ENCODE results near the gene LRMDA. TPM values are rescaled to one million over a fixed set of nuclear protein-coding genes. Genes with fewer than 3 reads are reported as not detected.

Gene LRMDA
- total RNA-seq, 1 experiment from 2014 or later = 4.8 TPM

DNA sequence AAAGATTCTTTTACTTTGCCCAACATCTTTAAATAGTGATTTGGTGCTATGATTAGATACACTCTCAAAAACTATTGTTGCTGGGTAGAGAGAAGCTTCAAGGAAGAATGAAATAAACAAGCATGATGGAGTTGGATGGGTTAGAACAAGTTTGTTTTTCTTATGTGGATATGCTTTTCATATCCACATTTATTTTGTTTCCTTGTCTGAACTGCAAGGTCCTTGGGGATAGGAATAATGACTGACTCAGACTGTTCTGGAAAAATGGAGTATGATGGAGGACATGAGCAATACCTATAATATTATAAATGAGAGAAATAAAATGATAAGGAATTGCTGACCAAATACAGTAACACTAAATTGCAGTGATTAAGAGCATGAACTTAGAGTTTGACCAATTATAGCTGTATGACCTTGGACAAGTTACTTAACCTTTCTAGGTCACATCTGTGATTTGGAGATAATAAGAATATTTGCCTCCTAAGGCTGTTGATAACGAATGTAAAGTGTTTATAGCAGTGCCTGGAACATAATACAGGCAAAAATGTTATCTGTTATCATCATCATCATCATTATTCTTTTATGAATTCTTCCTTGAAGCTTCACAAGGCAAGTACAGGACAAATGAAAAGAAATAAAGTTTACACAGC, 847.5 kb downstream of the LRMDA start:
- CTCF ChIA-PET = no interaction called here
- Histone ChIP-seq H3K27ac (ENCODE audit: low read depth, low read length) (no peak overlapping the region), H3K27me3 (ENCODE audit: insufficient read depth, low read length) (no peaks in the 10 kb centered on the region; the same call in 1 of the 2 replicates), H3K9me3 (ENCODE audit: control insufficient read depth in 1 of 2, insufficient read depth in 1 of 2, low read depth in 1 of 2, low read length in 2 of 2) (no peaks in the 10 kb centered on the region; a peak in 1 of 4 replicates), H3K4me1 (ENCODE audit: control insufficient read depth in 1 of 2, insufficient read depth in 2 of 2, low read length in 2 of 2) (no peaks in the 10 kb centered on the region), H4K20me1 (ENCODE audit: insufficient read depth) (no peaks in the 10 kb centered on the region), H3K9me2 (ENCODE audit: insufficient read depth) (no peaks in the 10 kb centered on the region), H2AFZ (ENCODE audit: low read depth, low read length, poor library complexity, severe bottlenecking) (no peak overlapping the region), H3K4me2 (ENCODE audit: low read length) (no peak overlapping the region), H3K4me3 (replicated peaks in 1 of 2; ENCODE audit: low read depth in 1 of 2, low read length in 2 of 2) (no peak overlapping the region), H3K9ac (ENCODE audit: low read length) (no peak overlapping the region), H3K36me3 (ENCODE audit: control insufficient read depth in 1 of 2, insufficient read depth in 2 of 2, low read length in 2 of 2) (no peaks in the 10 kb centered on the region), H3K79me2 (ENCODE audit: insufficient read depth, low read length) (no peaks in the 10 kb centered on the region)
- DNase-seq (ENCODE audit: low read depth, low spot score) (no peak), ATAC-seq (no peak)
- RAD21 ChIA-PET (ENCODE audit: low non-redundant PET in 1 of 2, low total read pairs in 2 of 2, uncharacterized antibody in 2 of 2, unreplicated experiment in 2 of 2) = no interaction called here
- POLR2A ChIA-PET = no interaction called here
- TF ChIP-seq ELF1 (IDR thresholded peaks at IDR 0.05; ENCODE audit: borderline replicate concordance, low read depth) = no peak
- TF ChIP-seq POLR2A (IDR thresholded peaks at IDR 0.05; ENCODE audit: borderline replicate concordance, extremely low read depth, insufficient read depth, insufficient read length) = no peak
- no peak for TF ChIP-seq EZH2 (IDR thresholded peaks at IDR 0.05)
- intact Hi-C loops (cut with micrococcal nuclease) = no loop called here
- BruUV-seq (replicated peaks) = no TSS peak

DNA sequence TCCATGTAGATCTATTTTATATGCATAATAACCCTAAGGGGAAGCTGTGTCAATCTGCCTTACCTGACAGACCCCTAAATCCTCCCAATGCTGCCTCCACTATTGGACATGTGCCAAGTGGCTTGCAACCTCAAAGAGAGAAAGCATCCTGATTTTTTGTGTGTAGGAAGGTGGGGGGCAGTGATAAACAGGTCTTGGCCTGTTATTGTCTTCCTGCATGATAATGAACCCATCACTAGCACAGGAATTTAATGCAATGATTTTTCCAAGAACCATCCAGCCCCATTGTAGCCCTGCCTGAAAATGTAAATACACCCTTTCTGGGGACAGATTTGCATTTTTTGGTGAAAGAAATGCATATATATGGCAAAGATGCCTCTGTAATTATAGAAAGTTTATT, 850.2 kb downstream of the LRMDA start:
- Histone ChIP-seq H3K4me3 (replicated peaks in 1 of 2; ENCODE audit: low read depth in 1 of 2, low read length in 2 of 2) (no peak overlapping the region), H3K9ac (ENCODE audit: low read length) (no peak overlapping the region), H4K20me1 (ENCODE audit: insufficient read depth) (no peaks in the 10 kb centered on the region), H3K79me2 (ENCODE audit: insufficient read depth, low read length) (no peaks in the 10 kb centered on the region), H2AFZ (ENCODE audit: low read depth, low read length, poor library complexity, severe bottlenecking) (no peak overlapping the region), H3K36me3 (ENCODE audit: control insufficient read depth in 1 of 2, insufficient read depth in 2 of 2, low read length in 2 of 2) (no peaks in the 10 kb centered on the region), H3K27ac (ENCODE audit: low read depth, low read length) (no peak overlapping the region), H3K9me3 (ENCODE audit: control insufficient read depth in 1 of 2, insufficient read depth in 1 of 2, low read depth in 1 of 2, low read length in 2 of 2) (no peaks in the 10 kb centered on the region; a peak in 1 of 4 replicates), H3K4me1 (ENCODE audit: control insufficient read depth in 1 of 2, insufficient read depth in 2 of 2, low read length in 2 of 2) (no peaks in the 10 kb centered on the region), H3K27me3 (ENCODE audit: insufficient read depth, low read length) (no peaks in the 10 kb centered on the region; the same call in 1 of the 2 replicates), H3K9me2 (ENCODE audit: insufficient read depth) (no peaks in the 10 kb centered on the region), H3K4me2 (ENCODE audit: low read length) (no peak overlapping the region)
- ChIA-PET POLR2A (no interaction called here), CTCF (no interaction called here), RAD21 (ENCODE audit: low non-redundant PET in 1 of 2, low total read pairs in 2 of 2, uncharacterized antibody in 2 of 2, unreplicated experiment in 2 of 2) (no interaction called here)
- intact Hi-C loops (cut with micrococcal nuclease) = no loop called here
- DNase-seq (ENCODE audit: low read depth, low spot score) = no peak
- no TSS peak for BruUV-seq (replicated peaks)
- ATAC-seq = no peak
- TF ChIP-seq EZH2phosphoT487 (IDR thresholded peaks at IDR 0.05; ENCODE audit: borderline replicate concordance) (no peak), EZH2 (IDR thresholded peaks at IDR 0.05) (no peak), JUND (IDR thresholded peaks at IDR 0.05) (no peak), EGR1 (IDR thresholded peaks at IDR 0.05; ENCODE audit: low read depth) (no peak), CBX3 (IDR thresholded peaks at IDR 0.05; ENCODE audit: low read depth) (no peak), POLR2A (IDR thresholded peaks at IDR 0.05; ENCODE audit: borderline replicate concordance, extremely low read depth, insufficient read depth, insufficient read length) (no peak), ZFX (IDR thresholded peaks at IDR 0.05) (no peak), SRF (IDR thresholded peaks at IDR 0.05; ENCODE audit: low read depth) (no peak), RAD21 (IDR thresholded peaks at IDR 0.05; ENCODE audit: low read depth) (no peak), FOSL1 (IDR thresholded peaks at IDR 0.05; ENCODE audit: low read depth) (no peak), ELF1 (IDR thresholded peaks at IDR 0.05; ENCODE audit: borderline replicate concordance, low read depth) (no peak)
- TF ChIP-seq, protein P1, sequence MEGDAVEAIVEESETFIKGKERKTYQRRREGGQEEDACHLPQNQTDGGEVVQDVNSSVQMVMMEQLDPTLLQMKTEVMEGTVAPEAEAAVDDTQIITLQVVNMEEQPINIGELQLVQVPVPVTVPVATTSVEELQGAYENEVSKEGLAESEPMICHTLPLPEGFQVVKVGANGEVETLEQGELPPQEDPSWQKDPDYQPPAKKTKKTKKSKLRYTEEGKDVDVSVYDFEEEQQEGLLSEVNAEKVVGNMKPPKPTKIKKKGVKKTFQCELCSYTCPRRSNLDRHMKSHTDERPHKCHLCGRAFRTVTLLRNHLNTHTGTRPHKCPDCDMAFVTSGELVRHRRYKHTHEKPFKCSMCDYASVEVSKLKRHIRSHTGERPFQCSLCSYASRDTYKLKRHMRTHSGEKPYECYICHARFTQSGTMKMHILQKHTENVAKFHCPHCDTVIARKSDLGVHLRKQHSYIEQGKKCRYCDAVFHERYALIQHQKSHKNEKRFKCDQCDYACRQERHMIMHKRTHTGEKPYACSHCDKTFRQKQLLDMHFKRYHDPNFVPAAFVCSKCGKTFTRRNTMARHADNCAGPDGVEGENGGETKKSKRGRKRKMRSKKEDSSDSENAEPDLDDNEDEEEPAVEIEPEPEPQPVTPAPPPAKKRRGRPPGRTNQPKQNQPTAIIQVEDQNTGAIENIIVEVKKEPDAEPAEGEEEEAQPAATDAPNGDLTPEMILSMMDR (IDR thresholded peaks at IDR 0.05 in 2 of 3, conservative IDR thresholded peaks at IDR 0.05 in 1 of 3; ENCODE audit: borderline replicate concordance in 1 of 3, insufficient read depth in 1 of 3, low read depth in 2 of 3, low read length in 2 of 3) = no peak
- TF ChIP-seq, protein P2, sequence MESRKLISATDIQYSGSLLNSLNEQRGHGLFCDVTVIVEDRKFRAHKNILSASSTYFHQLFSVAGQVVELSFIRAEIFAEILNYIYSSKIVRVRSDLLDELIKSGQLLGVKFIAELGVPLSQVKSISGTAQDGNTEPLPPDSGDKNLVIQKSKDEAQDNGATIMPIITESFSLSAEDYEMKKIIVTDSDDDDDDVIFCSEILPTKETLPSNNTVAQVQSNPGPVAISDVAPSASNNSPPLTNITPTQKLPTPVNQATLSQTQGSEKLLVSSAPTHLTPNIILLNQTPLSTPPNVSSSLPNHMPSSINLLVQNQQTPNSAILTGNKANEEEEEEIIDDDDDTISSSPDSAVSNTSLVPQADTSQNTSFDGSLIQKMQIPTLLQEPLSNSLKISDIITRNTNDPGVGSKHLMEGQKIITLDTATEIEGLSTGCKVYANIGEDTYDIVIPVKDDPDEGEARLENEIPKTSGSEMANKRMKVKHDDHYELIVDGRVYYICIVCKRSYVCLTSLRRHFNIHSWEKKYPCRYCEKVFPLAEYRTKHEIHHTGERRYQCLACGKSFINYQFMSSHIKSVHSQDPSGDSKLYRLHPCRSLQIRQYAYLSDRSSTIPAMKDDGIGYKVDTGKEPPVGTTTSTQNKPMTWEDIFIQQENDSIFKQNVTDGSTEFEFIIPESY (IDR thresholded peaks at IDR 0.05; ENCODE audit: extremely low read depth, insufficient replicate concordance, low read length) = no peak
- TF ChIP-seq, protein P3, sequence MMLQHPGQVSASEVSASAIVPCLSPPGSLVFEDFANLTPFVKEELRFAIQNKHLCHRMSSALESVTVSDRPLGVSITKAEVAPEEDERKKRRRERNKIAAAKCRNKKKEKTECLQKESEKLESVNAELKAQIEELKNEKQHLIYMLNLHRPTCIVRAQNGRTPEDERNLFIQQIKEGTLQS (IDR thresholded peaks at IDR 0.05) = no peak
- TF ChIP-seq, protein P4, sequence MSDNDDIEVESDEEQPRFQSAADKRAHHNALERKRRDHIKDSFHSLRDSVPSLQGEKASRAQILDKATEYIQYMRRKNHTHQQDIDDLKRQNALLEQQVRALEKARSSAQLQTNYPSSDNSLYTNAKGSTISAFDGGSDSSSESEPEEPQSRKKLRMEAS (IDR thresholded peaks at IDR 0.05) = no peak

Data from HCT116 (cell line).